GM21717 (cell line): Measurements from ENCODE around the gene TNPO3.
"Not testable (repeated sequence)": the region's sequence is repeated elsewhere in the genome, so short reads cannot be mapped to it uniquely, and the experiment has no call there.

ENCODE experiments used
- ATAC-seq: cut with Tn5 transposase; IDR thresholded peaks from one replicate; pipeline ENCODE4 v1.9.1; 2021; ENCODE audit warnings: mild to moderate bottlenecking, moderate library complexity; ENCODE audit not compliant: unreplicated experiment

Gene TNPO3

DNA sequence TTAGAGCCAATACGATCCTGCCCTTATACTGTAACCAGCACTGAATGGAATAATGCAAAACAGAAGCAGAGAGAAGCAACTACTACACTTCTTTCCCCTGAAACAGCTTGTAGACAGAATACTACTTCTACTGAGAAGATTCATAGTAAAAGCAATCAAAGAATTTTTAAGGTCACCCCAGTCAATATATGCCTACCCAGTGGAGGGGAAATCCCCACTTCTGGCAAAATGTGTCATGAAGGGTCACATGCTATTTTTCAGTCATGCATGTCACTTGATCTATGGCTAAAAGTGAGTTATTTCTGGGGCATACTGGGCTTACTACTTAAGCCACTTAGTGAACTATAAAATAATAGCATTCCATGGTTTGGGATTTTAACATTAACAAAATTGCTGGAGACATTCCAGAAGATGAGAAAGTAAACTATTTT lies 91.6 kb downstream of the TNPO3 start:
- peak; percentile 62 for ATAC-seq

DNA sequence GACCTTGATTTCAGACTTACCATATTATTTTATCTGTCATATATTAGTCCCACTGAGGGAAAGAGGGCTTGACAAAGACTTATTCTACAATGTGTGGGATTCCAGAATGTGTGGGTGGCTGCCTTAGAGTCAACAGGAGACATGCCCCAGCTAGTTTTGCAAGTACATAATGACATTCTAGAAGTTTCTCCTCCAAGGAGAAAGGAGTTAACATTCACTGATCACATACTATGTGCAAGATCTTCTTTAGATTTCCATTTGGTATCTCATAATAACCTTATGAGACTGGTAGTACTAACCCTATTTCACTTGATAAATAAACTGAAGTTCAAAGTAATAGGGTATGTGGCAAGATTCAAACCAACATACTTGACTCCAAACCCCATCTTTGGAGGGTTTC lies 92.0 kb downstream of the TNPO3 start:
- peak; percentile 19 for ATAC-seq

DNA sequence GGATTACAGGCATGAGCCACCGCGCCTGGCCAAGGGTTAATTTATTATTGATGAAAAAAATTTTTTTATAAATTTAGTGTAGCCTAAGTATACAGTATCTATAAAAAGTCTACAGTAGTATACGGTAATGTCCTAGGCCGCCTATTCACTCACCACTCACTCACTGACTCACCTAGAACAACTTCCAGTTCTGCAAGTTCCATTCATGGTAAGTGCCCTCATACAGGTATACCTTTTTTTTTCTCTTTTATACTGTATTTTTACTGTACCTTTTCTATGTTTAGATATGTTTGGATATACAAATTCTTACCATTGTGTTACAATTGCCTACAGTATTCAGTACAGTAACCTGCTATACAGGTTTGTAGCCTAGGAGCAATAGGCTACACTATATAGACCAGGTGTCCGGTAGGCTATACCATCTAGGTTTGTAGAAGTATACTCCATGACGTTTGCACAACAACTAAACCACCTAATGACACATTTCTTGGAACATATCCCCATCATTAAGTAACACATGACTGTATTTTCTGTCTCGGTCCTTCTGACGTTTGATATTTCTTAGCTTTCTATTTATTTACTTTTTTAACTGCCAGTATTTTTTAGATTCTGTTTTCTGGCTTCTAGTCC lies 93.8 kb downstream of the TNPO3 start:
- no peak for ATAC-seq

DNA sequence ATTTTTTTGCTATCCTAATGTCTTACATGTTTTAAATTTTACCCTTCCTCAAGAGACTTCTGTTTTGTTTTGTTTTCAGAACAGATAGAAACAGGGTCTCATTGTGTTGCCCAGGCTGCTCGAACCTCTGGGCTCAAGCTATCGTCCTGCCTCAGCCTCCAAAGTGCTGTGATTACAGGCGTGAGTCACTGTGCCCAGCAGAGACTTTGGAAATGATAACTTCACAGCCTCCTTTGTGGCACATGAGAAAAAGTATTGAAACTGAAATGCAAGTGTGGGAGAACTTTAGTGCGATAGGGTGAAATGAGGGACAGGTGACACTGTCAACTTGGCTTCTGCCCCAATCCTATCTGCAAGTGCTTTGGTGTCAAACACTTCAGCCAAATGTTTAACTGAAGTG lies 95.6 kb downstream of the TNPO3 start:
- no peak for ATAC-seq

DNA sequence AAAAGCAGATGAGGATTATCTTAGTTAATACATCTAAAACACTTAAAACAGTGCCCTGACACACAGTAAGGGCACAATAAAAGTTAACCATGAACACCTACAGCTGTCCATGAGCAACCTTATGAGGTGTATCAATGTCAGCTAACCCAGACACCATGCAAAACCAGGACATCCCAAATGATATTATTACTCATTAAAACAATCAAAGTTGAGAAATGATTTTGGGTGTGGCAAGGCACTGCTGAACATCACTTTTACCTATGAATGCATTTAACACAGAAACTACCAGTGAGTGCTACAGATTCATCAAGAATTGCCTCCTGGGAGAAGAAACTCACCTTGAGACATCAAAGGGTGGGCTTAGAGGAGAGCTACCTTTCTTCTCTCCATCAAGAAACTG lies 98.9 kb downstream of the TNPO3 start:
- ATAC-seq: no peak

DNA sequence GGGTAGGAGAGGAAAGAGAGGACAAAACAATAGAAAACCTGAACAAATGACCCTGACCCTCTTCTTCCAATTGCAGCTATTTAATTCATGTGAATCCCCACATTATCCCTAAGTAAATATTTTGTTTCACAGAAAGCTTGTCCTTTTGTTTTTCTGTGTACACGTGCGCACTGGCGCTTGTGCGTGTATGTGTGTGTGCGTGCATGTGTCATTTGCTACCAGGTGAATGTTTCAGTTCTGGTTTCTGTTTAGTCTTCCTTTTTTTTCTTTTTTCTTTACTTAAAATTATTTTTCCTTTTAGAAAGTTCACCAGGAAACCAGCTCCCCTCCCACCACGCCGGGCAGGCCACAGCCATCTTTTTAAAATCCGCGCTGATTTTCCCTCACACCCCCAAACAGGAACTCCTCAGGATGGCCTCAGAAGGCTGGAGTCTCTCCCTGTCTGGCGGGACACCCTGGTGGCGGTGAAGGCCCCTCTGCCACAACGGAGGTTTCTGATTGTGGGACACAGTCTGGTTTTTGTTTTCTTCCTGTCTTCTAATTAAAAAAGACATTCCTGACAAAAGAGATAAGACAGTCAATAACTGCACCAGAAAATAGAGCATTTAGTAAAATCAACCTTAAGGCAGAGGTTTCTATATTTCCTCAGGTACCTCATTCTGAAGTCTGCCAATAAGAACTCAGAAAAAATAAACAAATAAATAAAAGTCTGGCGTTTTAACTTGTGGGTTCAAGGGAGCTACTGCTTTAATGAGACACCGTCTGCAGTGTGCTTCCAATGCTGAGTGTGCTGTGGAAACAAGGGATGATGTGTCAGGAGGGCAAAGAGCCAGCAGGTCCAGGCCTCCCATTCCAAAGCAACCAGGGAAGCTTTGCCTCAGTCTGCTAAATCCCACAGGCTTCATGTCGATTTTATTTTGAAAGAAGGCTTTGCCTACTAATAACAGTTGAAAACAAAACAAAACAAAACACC lies 99.8 kb downstream of the TNPO3 start:
- ATAC-seq: no peak

DNA sequence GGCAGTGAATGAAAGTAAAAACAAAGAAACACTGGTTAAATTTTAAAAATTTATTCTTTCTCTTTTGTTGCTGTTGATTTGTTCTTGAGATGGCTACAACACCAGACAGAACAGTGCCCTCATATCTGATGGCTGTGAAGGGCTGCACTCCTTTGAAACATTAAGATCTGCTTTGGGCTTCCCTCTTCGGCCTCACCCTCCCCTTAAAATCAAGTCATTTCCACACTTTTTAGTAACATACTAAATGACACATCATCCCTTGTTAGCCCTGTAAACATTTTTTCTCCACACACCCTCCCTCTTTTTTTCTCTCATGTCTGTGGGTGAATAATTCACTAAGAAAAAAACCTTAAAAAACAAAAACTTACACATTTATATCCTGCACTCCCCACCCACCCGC lies 100.8 kb downstream of the TNPO3 start:
- no peak for ATAC-seq

DNA sequence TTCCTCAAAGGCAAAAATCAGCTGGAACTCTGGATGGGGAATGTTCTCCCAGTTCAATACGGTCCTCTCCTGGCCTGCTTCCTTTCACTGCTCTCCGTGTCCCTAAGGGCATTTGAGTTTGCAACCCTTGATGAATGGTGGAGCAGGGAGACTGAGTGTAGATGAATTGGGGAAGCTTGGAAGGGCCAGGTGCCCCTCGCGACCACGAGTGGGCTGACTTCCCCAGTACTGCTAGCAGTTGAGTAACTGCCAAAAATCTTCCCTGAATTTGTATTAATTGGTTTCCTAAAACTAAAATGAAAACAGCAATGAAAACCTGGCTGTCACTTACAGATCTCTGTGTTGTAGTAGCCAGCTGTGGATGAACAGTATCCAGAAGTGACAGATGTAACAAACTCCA lies 103.6 kb downstream of the TNPO3 start:
- no peak for ATAC-seq

DNA sequence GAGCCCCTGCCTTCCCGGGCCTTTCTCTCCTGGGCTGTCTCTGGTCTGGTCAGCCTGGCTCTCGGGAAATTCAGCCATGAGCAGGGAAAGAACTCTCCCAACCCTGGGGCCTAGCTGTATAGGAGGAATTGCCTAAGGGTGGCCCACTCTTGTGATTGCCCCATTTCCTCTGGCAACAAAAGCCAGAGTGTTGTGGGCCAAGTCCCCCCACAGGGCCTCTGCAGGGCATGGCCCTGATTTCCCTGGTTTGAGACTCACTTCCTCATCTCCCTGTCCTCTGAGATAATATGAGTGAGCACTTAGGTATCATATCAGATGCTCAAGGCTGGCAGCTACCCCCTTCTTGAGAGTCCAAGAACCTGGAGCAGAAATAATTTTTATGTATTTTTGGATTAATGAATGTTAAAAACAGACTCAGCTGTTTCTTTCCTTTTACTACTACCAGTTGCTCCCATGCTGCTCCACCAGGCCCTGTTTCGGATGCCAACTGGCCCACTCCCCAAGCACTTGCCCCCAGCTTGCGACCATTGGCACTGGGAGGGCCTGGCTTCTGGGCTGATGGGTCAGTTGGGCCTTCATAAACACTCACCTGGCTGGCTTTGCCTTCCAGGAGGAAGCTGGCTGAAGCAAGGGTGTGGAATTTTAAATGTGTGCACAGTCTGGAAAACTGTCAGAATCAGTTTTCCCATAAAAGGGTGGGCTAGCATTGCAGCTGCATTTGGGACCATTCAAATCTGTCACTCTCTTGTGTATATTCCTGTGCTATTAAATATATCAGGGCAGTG lies 105.7 kb downstream of the TNPO3 start:
- ATAC-seq: no peak

DNA sequence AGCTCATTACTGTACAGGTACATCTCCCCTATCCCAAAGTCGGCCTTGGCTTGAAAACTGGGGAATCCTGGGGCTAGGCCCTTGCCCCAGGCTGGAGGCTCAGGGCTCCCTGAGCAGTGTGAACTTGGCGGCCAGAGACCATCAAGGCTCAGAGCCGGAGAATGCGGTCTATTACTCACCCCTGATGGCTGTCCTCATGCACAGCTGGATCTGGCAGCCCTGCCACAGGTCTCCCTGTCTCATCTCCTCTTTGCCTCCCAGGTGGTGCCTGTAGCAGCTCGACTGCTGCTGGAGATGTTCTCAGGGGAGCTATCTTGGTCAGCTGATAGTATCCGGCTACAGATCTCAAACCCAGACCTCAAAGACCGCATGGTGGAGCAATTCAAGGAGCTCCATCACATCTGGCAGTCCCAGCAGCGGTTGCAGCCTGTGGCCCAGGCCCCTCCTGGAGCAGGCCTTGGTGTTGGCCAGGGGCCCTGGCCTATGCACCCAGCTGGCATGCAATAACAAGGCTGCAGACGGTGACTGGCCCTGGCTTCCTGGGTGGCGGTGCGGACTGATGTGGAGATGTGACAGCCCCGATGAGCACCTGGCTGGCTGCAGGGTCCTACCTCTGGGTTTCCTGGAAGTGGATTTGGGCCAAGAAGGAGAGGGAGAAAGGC lies 106.5 kb downstream of the TNPO3 start:
- no peak for ATAC-seq

DNA sequence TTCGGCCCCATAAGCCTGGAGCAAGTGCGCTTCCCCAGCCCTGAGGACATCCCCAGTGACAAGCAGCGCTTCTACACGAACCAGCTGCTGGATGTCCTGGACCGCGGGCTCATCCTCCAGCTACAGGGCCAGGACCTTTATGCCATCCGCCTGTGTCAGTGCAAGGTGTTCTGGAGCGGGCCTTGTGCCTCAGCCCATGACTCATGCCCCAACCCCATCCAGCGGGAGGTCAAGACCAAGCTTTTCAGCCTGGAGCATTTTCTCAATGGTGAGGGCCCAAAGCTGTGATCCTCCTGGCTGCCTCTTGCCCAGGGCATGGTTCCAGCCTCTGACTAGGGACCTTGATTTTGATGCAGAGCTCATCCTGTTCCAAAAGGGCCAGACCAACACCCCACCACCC lies 107.1 kb downstream of the TNPO3 start:
- no peak for ATAC-seq

DNA sequence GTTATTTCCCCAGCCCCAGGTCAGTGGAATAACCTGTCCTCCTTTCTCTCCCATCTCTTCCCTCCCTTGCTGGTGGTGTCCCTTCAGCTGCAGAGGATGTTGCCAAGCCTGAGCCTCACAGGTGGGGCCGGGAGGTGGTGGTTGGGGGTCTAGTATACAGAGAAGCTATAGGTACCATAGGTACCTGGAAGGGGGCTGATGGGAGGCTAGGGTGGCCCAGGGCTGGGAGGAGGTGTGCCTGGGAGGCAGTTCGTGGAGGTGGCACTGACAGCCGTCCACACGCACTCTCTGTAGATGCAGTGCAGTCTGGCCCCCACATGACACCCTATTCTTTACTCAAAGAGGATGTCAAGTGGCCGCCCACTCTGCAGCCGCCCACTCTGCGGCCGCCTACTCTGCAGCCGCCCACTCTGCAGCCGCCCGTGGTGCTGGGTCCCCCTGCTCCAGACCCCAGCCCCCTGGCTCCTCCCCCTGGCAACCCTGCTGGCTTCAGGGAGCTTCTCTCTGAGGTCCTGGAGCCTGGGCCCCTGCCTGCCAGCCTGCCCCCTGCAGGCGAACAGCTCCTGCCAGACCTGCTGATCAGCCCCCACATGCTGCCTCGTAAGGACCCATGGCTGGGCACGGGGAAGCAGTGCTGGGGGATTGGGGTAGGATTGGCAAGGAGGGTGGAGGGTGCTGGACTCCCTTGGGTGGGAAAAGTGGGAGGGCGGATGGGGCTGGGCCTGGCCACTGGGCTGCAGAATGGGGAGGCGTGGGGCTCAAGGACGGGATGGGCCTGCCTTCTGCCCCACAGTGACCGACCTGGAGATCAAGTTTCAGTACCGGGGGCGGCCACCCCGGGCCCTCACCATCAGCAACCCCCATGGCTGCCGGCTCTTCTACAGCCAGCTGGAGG lies 107.7 kb downstream of the TNPO3 start:
- ATAC-seq: no peak

DNA sequence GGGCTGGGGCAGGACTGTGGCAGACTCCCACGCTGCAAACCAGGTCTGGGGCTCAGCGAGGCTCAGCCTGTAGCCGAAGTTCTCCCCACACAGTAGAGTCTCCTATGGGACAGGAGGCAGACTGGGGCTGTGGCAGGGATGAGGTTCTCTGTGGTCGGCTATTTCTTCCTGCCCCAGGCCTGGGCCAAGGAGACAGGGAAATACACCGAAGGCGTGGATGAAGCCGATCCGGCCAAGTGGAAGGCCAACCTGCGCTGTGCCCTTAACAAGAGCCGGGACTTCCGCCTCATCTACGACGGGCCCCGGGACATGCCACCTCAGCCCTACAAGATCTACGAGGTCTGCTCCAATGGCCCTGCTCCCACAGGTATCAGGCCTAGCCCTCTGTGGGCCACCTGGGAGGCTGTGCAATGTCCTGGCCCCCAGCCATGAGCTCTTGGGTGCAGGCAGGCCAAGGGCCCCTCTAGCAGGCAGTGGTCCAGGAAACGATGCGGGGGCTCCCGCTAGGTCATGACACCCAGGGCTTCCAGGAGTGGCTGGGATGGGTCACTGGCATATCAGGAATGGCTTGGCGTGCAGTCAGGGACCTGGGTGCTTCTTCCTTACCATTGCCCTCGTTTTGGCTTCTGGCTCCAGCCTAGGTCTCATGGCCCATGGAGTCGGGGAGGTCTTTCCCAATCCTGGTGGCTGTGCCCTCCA lies 109.1 kb downstream of the TNPO3 start:
- ATAC-seq: no peak

DNA sequence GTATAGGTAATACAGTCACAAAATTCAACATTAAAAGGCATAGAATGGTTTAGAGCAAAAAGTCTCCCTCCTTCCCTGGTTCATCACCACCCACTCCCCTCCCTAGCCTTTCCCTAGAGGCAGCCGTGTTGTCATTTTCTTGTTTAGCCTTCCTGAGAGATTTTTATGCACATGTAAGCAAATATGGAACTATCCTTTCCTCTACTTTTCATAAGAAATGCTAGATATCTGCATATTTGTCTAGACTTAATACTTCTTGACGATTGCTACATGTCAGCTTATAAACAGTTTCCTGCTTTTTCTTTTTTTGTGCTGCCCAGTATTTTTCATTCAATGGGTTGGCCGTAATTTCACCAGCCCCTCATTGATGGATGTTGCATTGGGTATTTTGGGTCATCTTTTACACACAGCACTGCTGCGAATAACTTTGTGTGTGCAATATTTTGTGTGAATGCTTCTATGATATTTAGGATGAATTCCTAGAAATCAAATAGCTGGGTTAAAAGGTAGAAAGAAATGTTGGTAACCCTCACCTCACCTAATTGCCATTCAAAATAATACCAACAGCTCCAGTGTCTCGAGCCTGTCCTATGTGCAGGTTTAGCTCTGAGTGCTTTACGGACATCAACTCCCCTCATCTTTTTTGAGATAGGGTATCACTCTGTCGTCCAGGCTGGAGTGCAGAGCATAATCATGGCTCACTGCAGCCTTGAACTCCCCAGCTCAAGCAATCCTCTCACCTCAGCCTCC lies 110.2 kb downstream of the TNPO3 start:
- ATAC-seq: no peak

DNA sequence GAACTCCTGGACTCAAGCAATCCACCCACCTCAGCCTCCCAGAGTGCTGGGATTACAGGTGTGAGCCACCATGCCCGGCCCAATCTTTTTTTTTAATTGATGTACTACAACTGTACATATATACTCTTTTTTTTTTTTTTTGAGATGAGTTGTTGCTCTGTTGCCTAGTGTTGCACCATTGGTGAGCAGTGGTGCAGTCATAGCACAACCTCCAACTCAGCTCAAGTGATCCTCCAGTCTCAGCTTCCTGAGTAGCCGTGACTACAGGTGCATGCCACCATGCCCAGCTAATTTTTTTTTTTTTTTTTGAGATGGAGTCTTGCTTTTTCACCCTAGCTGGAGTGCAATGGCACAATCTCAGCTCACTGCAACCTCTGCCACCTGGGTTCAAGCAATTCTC lies 111.7 kb downstream of the TNPO3 start:
- ATAC-seq: not testable (repeated sequence)

DNA sequence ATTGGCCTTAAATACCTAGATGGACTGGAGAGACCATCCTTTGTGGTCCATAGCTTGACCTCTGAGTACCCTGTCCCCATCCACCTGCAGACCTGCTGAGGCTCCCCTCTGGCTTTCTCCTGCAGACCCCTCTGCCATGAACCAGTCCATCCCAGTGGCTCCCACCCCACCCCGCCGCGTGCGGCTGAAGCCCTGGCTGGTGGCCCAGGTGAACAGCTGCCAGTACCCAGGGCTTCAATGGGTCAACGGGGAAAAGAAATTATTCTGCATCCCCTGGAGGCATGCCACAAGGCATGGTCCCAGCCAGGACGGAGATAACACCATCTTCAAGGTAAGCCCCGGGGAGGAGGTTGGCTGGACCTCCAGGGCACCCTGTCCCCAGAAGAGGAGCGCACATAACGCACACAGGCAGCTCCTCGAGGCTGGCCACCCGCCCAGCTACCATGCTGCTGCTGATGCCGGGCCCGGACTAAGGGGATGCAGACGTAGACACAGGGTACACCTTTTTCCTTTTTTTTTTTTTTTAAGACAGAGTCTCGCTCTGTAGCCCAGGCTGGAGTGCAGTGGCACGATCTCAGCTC lies 112.9 kb downstream of the TNPO3 start:
- no peak for ATAC-seq

DNA sequence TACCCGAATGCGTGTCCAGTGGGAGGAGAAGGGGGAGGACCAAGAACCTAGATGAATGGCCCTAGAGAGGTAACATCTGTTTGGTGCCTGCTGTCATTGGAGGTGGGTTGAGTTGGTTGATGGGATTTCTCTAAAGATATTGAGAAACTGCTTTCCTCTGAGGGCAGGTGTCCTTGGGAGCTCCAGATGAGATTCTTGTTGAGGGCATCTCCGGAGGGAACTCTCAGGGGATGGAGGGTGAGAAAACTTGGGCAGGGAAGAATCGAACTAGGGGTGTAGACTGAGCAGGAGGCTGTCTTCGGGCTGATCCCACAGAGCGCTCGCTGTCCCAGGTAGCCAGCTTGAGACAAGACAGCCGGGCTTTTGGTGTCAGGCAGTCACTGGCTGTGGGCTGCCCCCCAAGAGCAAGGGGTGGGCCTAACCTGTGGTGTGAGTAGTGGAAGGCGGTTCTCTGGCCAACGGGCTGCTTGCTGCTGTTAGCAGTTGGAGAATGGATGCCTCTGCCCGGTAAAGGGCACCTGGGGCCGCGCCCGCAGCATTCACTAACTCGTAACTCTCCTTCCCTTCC lies 113.5 kb downstream of the TNPO3 start:
- ATAC-seq: no peak
